DOHH2 (cell line): ENCODE data around the gene CYP2J2.

Experiments used
- CTCF ChIP-seq: fragments of 200-600 bp; sonication (generic); IDR thresholded peaks from one replicate; pipeline ENCODE4 v1.5.1; 2014; ENCODE audit warnings: antibody characterized with exemption, mild to moderate bottlenecking, low read depth, low read length; ENCODE audit not compliant: poor library complexity, severe bottlenecking
- EZH2phosphoT487 ChIP-seq: fragments of 200-600 bp; sonication (generic); IDR thresholded peaks from 2 replicates; pipeline ENCODE4 v1.6.1; 2017; ENCODE audit warnings: borderline replicate concordance, mild to moderate bottlenecking, antibody characterized with exemption, low read length, moderate library complexity, mixed read lengths

- TF ChIP-seq EZH2phosphoT487 (no peak), CTCF (no peak)
These were observed 11.2 kb upstream of the CYP2J2 start for GRCh38 chr1:59937636-59938210.
